ENCODE measurements around the gene ST6GAL1.
"Not testable (repeated sequence)": the region's sequence is repeated elsewhere in the genome, so short reads cannot be mapped to it uniquely, and the experiment has no call there.

Gene ST6GAL1

GRCh38 chr3:187025254-187025655, 94.9 kb downstream of the ST6GAL1 start:
- no peak for DNase-seq

GRCh38 chr3:187025656-187026316, 95.5 kb downstream of the ST6GAL1 start:
- no peak for DNase-seq

DNA sequence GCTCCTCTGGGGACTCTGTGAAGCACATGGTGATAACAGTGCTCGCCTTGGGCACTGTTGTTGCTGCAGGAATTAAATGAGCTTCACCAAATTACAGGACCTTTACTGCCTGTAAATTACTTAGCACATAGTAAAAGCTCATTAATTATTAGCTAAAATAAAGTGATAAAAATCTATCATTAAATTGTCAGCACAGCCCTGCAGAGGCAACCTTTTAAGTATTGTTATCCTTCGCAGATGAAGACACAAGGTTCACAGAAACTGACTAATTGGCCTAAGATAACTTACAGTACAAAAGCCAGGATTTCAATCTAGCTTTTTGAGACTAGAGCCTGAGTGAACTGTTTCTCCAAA, 96.0 kb downstream of the ST6GAL1 start:
- DNase-seq: no peak

- DNase-seq: no peak
Measured at GRCh38 chr3:187027531-187028278, 97.4 kb downstream of the ST6GAL1 start.

GRCh38 chr3:187031934-187032333, 101.6 kb downstream of the ST6GAL1 start:
- DNase-seq: no peak

- no peak for DNase-seq
Measured at GRCh38 chr3:187036394-187036793, 106.1 kb downstream of the ST6GAL1 start.

DNA sequence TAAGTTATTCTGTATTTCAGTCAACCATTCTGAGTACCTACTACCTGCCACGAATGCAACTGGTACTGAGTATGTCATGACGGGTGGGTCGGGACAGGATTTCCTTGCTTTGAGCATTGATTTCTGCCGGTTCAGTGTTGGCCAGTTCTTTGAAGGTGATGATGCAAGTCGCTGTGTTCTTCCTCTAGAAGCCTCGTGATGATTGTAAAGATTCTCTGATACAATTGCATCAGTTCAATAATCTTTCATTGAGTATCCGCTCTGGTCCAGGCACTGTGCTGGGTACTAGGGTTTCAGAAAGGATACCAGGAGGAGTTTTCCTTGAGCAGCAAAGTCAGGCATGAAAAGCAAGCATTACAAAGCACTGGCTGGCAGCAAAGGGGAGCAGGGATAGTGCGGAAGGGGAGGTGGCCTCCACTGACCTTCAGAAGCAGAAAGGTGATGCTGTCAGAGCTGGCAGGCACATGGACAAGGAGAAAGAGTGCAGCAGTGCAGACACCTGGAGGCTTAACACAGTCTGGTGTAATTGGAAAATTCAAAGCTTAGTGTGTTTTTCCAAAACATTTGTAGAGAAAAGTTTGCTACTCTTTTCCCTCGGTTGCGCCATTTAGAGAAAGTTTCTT, 108.9 kb downstream of the ST6GAL1 start:
- DNase-seq: no peak

GRCh38 chr3:187039723-187040414, 109.5 kb downstream of the ST6GAL1 start:
- DNase-seq: no peak

GRCh38 chr3:187040516-187041361, 110.4 kb downstream of the ST6GAL1 start:
- no peak for DNase-seq

- DNase-seq: no peak
Measured at GRCh38 chr3:187041362-187042307, 111.3 kb downstream of the ST6GAL1 start.

DNA sequence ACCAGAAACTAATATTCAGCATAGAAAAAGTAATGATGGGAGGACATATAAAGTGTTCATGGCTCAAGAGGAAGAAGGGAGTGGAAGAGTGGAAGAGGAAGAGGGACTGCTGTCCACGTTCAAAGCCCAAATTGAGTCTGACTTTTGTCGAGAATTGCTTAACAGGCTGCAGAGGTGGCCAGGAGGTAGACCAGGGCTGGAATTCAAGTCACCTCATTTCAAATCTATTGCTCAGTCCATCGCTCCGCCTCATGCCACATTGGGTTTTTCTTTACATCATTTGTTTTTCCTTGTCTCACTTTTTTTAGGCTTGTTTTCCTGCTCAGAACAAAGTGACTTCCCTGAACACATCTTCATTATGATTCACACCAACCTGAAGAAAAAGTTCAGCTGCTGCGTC, 112.0 kb downstream of the ST6GAL1 start:
- no peak for DNase-seq

GRCh38 chr3:187042874-187043458, 112.6 kb downstream of the ST6GAL1 start:
- DNase-seq: no peak

DNA sequence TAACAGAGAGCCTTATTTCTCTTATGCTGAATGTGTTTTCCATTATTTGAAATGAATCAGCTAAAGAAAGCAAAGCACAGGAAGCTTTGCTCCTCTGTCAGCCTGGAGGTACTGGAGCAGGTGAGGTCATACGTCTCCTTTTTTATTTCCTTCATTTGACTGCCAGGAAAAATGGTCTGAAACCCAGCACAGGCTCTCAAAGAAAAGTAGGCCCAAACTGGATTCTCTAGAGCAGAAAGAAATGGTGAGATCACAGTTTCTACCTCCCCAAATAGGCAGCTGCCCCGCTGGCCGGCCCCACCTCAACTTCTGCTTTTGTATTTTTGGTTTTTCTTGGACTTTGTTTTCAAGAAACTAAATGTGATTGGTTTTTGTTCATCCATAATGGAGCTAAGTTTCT, 113.9 kb downstream of the ST6GAL1 start:
- no peak for DNase-seq

DNA sequence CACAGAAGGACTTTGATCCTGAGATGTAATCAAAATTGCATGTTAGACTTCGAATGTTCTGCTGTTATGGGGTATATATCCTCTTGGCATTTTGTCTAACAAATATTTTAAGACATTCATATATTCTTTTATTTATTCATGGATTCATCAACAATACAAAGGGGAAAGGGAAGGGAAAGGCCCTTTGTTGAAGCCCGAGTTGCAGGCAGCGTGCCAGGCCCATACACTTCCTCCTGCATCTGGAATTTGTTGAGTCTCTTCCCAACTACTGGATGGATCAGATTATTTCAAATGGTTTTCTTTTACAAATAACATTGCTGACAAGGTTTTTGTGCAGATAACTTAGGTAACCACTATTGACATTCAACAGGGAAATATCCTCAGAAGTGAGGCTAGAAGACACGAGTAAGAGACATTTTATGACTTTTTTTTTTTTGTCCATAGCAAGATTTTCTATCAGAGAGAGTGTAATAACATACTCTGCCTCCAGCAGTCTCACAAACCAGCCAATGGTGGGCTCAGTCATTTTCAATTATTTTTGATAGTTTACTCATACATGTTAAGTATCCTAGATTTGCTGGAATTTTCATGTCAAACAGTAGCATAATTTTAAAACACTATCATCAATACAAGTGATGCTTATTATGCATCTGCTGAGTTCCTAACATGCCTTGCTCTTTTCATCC, 114.7 kb downstream of the ST6GAL1 start:
- DNase-seq: no peak

DNA sequence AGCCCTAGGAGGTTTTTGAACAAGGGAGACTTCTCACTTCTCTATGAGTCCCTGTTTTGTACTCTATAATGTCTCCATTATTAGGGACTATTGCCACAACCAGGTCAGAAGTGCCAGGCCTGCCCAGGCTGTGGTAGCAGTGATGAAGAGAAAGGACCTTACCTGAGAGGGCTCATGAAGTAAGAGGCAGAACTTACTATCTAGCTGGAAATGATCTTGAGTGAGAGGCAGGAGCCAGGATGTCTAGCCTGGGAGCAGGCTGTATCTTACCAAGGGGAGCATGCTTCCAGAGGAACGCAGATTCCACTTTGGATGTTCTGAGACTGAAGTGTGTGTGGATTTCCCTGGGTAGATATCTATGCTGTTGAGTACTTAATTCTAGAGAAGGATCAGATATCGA, 115.7 kb downstream of the ST6GAL1 start:
- DNase-seq: no peak

- no peak for DNase-seq
Measured at GRCh38 chr3:187049462-187050101, 119.3 kb downstream of the ST6GAL1 start.

- no peak for DNase-seq
Measured at GRCh38 chr3:187051066-187051465, 120.7 kb downstream of the ST6GAL1 start.

GRCh38 chr3:187051724-187052366, 121.5 kb downstream of the ST6GAL1 start:
- DNase-seq: no peak

- not testable (repeated sequence) for DNase-seq
Measured at GRCh38 chr3:187052427-187052826, 122.1 kb downstream of the ST6GAL1 start.
